Progenitor cell of endocrine pancreas (in vitro differentiated cells): ENCODE data around the gene SYNGR2. TPM values are rescaled to one million over a fixed set of nuclear protein-coding genes. Genes with fewer than 3 reads are reported as not detected.

ENCODE experiments used
- DNase-seq: peaks from one replicate; pipeline ENCODE4 v3.0.0; 2021; ENCODE audit warnings: low spot score; ENCODE audit not compliant: unreplicated experiment
- H3K27ac Mint-ChIP-seq: 2 replicates; pipeline ENCODE4 v1.8.0; 2021; ENCODE audit warnings: mild to moderate bottlenecking, moderate library complexity, mixed read lengths
- H3K27me3 Mint-ChIP-seq: 2 replicates; pipeline ENCODE4 v1.8.0; 2021; ENCODE audit warnings: mixed read lengths
- H3K36me3 Mint-ChIP-seq: 2 replicates; pipeline ENCODE4 v1.8.0; 2022; ENCODE audit warnings: mixed read lengths; ENCODE audit not compliant: insufficient read depth
- H3K4me1 Mint-ChIP-seq: 2 replicates; pipeline ENCODE4 v1.8.0; 2021; ENCODE audit warnings: low read depth, mixed read lengths
- H3K4me3 Mint-ChIP-seq: 2 replicates; pipeline ENCODE4 v1.8.0; 2021; ENCODE audit warnings: low read depth, mild to moderate bottlenecking, moderate library complexity, mixed read lengths
- H3K9me3 Mint-ChIP-seq: 2 replicates; pipeline ENCODE4 v1.8.0; 2021; ENCODE audit warnings: low read depth, mixed read lengths
- CTCF ChIP-seq: fragments of 200-600 bp; sonication (generic); IDR thresholded peaks from one replicate; pipeline ENCODE4 v1.5.0; 2021; ENCODE audit warnings: antibody characterized with exemption, mild to moderate bottlenecking; ENCODE audit not compliant: unreplicated experiment
- total RNA-seq: library from RNA; stranded (reverse); gene quantifications from 2 replicates; pipeline ENCODE4 v1.2.1, GENCODE V29; 2021

SYNGR2 gene
- total RNA-seq, 1 donor from 2014 or later: 51.5 TPM

- Mint-ChIP-seq H3K27ac (peak overlapping the region; percentile 4), H3K9me3 (no peaks in the 10 kb centered on the region), H3K36me3 (peaks cover 4% of the 10 kb centered on the region), H3K4me3 (no peak overlapping the region), H3K4me1 (peaks cover 7% of the 10 kb centered on the region), H3K27me3 (no peaks in the 10 kb centered on the region)
- DNase-seq: no peak
- no peak for TF ChIP-seq CTCF
These were observed 51.2 kb downstream of the SYNGR2 start for GRCh38 chr17:78219396-78220150.

Other genes starting within 250 kb of the SYNGR2 start
- 37.4 and 38.3 TPM in 2 replicates for gene TNRC6C, start 209.9 kb upstream of the SYNGR2 start, total RNA-seq
- gene TMC6, start 39.8 kb upstream of the SYNGR2 start, total RNA-seq: 125 and 134 TPM in 2 replicates
- 0.12 and 0.58 TPM in 2 replicates for gene TMC8, start 37.8 kb upstream of the SYNGR2 start, total RNA-seq
- gene C17orf99, start 22.2 kb upstream of the SYNGR2 start, total RNA-seq: not detected in 2 replicates
- 27.9 and 29.1 TPM in 2 replicates for gene TK1, start 18.5 kb downstream of the SYNGR2 start, total RNA-seq
- gene AFMID, start 18.8 kb downstream of the SYNGR2 start, total RNA-seq: 26.5 and 27.9 TPM in 2 replicates
- 28.9 and 30.0 TPM in 2 replicates for gene BIRC5, start 45.7 kb downstream of the SYNGR2 start, total RNA-seq
- gene TMEM235, start 63.0 kb downstream of the SYNGR2 start, total RNA-seq: not detected in 2 replicates
- gene SOCS3, start 191.5 kb downstream of the SYNGR2 start, total RNA-seq: 5.4 and 5.8 TPM in 2 replicates
- 66.1 and 67.1 TPM in 2 replicates for gene PGS1, start 210.1 kb downstream of the SYNGR2 start, total RNA-seq